Measurements from ENCODE around the gene STON1. TPM values are rescaled to one million over a fixed set of nuclear protein-coding genes. Genes with fewer than 3 reads are reported as not detected.

Gene STON1
- total RNA-seq, 2 donors from 2014 or later = 15.0 to 19.5 TPM

- Mint-ChIP-seq H3K27ac (no peak overlapping the region), H3K4me1 (no peaks in the 10 kb centered on the region), H3K36me3 (ENCODE audit: low read depth) (peaks cover 70% of the 10 kb centered on the region), H3K4me3 (no peak overlapping the region), H3K9me3 (no peaks in the 10 kb centered on the region), H3K27me3 (ENCODE audit: insufficient read depth) (no peaks in the 10 kb centered on the region)
- no peaks in the 10 kb centered on the region for H3K27me3 ChIP-seq (ENCODE audit: control insufficient read depth, insufficient read depth, low read length, poor library complexity, severe bottlenecking)
- H3K9ac ChIP-seq (ENCODE audit: extremely low read depth, low read length, poor library complexity, severe bottlenecking) = no peak overlapping the region
- H3K9me3 ChIP-seq (ENCODE audit: control insufficient read depth, low read length) = no peaks in the 10 kb centered on the region
- no peak for TF ChIP-seq CTCF (conservative IDR thresholded peaks at IDR 0.05)
- H3K36me3 ChIP-seq (ENCODE audit: control insufficient read depth, insufficient read depth, low read length) = peaks cover 89% of the 10 kb centered on the region
- H3K27ac ChIP-seq (ENCODE audit: low read depth, low read length) = no peak overlapping the region
- H3K4me3 ChIP-seq (ENCODE audit: low read length) = no peak overlapping the region
- 96 to 100% methylated on average over 1 of the region's 1 CpG for WGBS, 2 experiments (ENCODE audit: insufficient coverage in 1 of 2, insufficient read length in 1 of 2)
- H3K4me1 ChIP-seq (ENCODE audit: control insufficient read depth, insufficient read depth, low read length) = no peaks in the 10 kb centered on the region
- no peak for DNase-seq
These were observed 47.6 kb upstream of the STON1 start for GRCh38 chr2:48482313-48482712.

GRCh38 chr2:48482769-48483168 is 47.2 kb upstream of the STON1 start:
- Mint-ChIP-seq H3K9me3 (no peaks in the 10 kb centered on the region), H3K36me3 (ENCODE audit: low read depth) (peaks cover 70% of the 10 kb centered on the region), H3K4me3 (no peak overlapping the region), H3K27ac (no peak overlapping the region), H3K4me1 (no peaks in the 10 kb centered on the region), H3K27me3 (ENCODE audit: insufficient read depth) (no peaks in the 10 kb centered on the region)
- no peaks in the 10 kb centered on the region for H3K9me3 ChIP-seq (ENCODE audit: control insufficient read depth, low read length)
- H3K36me3 ChIP-seq (ENCODE audit: control insufficient read depth, insufficient read depth, low read length) = peaks cover 89% of the 10 kb centered on the region
- H3K4me3 ChIP-seq (ENCODE audit: low read length) = no peak overlapping the region
- no peak for DNase-seq
- H3K4me1 ChIP-seq (ENCODE audit: control insufficient read depth, insufficient read depth, low read length) = no peaks in the 10 kb centered on the region
- no peak overlapping the region for H3K9ac ChIP-seq (ENCODE audit: extremely low read depth, low read length, poor library complexity, severe bottlenecking)
- H3K27ac ChIP-seq (ENCODE audit: low read depth, low read length) = no peak overlapping the region
- H3K27me3 ChIP-seq (ENCODE audit: control insufficient read depth, insufficient read depth, low read length, poor library complexity, severe bottlenecking) = no peaks in the 10 kb centered on the region
- WGBS, 2 experiments (ENCODE audit: insufficient coverage in 1 of 2, insufficient read length in 1 of 2) = 73 to 100% methylated on average over 1 to 5 of the region's 5 CpGs
- TF ChIP-seq CTCF (conservative IDR thresholded peaks at IDR 0.05) = no peak

- H3K4me1 ChIP-seq (ENCODE audit: control insufficient read depth, insufficient read depth, low read length) = no peaks in the 10 kb centered on the region
- peaks cover 71% of the 10 kb centered on the region for H3K36me3 Mint-ChIP-seq (ENCODE audit: low read depth)
- no peak for TF ChIP-seq CTCF (conservative IDR thresholded peaks at IDR 0.05)
- H3K27me3 Mint-ChIP-seq (ENCODE audit: insufficient read depth) = no peaks in the 10 kb centered on the region
- no peak overlapping the region for H3K27ac Mint-ChIP-seq
- no peaks in the 10 kb centered on the region for H3K27me3 ChIP-seq (ENCODE audit: control insufficient read depth, insufficient read depth, low read length, poor library complexity, severe bottlenecking)
- H3K36me3 ChIP-seq (ENCODE audit: control insufficient read depth, insufficient read depth, low read length) = peaks cover 85% of the 10 kb centered on the region
- H3K27ac ChIP-seq (ENCODE audit: low read depth, low read length) = no peak overlapping the region
- 78 to 98% methylated on average over 1 to 4 of the region's 4 CpGs for WGBS, 2 experiments (ENCODE audit: insufficient coverage in 1 of 2, insufficient read length in 1 of 2)
- H3K9me3 Mint-ChIP-seq = no peaks in the 10 kb centered on the region
- no peaks in the 10 kb centered on the region for H3K9me3 ChIP-seq (ENCODE audit: control insufficient read depth, low read length)
- no peak overlapping the region for H3K4me3 Mint-ChIP-seq
- no peaks in the 10 kb centered on the region for H3K4me1 Mint-ChIP-seq
- H3K4me3 ChIP-seq (ENCODE audit: low read length) = no peak overlapping the region
- no peak for DNase-seq
- H3K9ac ChIP-seq (ENCODE audit: extremely low read depth, low read length, poor library complexity, severe bottlenecking) = no peak overlapping the region
These were observed 46.4 kb upstream of the STON1 start for GRCh38 chr2:48483506-48483905.
